ENCODE results near the gene SLC9A4. TPM values are rescaled to one million over a fixed set of nuclear protein-coding genes. Genes with fewer than 3 reads are reported as not detected.

SLC9A4 gene
- total RNA-seq, 4 donors from 2014 or later = not detected

- TF ChIP-seq CTCF (IDR thresholded peaks at IDR 0.05; ENCODE audit: low read depth) = no peak
Observed at GRCh38 chr2:102578376-102578775, 105.3 kb downstream of the SLC9A4 start.

GRCh38 chr2:102581911-102582310 is 108.9 kb downstream of the SLC9A4 start:
- no peak for TF ChIP-seq CTCF (IDR thresholded peaks at IDR 0.05; ENCODE audit: low read depth)

- TF ChIP-seq CTCF (IDR thresholded peaks at IDR 0.05; ENCODE audit: low read depth) = no peak
Observed at GRCh38 chr2:102582845-102583244, 109.8 kb downstream of the SLC9A4 start.

Small RNAs within 50 kb of the gene (small RNA-seq; reads per million reads assigned to genes)
- not detected for gene MIR4772

Other genes starting within 250 kb of the SLC9A4 start
- gene IL1RL1, start 161.7 kb upstream of the SLC9A4 start, total RNA-seq = 10 to 100 TPM; 15.8 to 25.1 (median 17.2) TPM
- gene IL18R1, start 117.4 kb upstream of the SLC9A4 start, total RNA-seq = 10 to 100 TPM; 12.6 to 24.9 (median 21.2) TPM
- 1 to 10 TPM; 2.0 to 7.2 (median 3.6) TPM for gene IL18RAP, start 50.1 kb upstream of the SLC9A4 start, total RNA-seq
- under 1 TPM in 3 of 4 donors, not detected in 1; under 0.01 to 0.49 (median 0.17) TPM for gene SLC9A2, start 146.3 kb downstream of the SLC9A4 start, total RNA-seq

All from subcutaneous adipose tissue (tissue), 4 donors.